ENCODE results near the gene BCAR3. TPM values are rescaled to one million over a fixed set of nuclear protein-coding genes. Genes with fewer than 3 reads are reported as not detected.

BCAR3 gene
- total RNA-seq, 4 donors from 2014 or later = 20.2 to 47.2 (median 32.3) TPM

DNA sequence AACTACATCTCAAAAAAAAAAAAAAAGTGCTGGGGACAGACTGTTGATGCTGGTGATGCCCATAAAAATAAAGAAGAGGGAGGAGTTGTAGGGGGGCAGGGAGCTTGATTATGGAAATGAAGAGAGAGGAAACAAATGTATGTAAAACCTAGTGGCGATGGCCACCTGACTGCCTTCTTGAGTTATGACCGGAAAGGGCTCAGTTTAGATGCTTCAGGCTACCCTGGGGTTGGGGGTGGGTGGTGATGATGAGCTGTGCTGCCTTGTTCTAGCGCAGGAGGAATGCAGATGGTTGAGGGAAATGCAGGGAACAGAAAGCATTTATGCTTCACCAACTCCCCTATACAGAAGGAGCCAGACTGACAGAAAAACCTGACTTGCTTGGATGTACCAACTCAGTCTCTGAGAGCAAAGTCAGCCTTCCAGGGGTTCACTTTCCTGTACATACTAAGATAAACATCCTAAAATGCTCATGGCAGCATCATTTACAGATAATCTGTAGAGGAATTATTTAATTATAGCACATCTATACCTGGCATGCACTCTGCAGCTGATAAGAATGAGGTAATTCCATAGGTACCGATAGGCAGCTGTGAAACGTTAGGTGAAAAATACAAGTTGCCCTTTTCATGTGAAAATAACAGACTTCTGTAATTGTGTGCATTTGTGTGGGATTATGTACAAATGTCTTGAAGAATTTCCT is 8.0 kb upstream of the BCAR3 start:
- peaks cover 0 to 29% (median 21%) of the 10 kb centered on the region in 4 donors for H3K4me1 ChIP-seq
- TF ChIP-seq EP300 (IDR thresholded peaks at IDR 0.05) (no peak), POLR2A (IDR thresholded peaks at IDR 0.05; ENCODE audit: low read depth) (no peak)
- TF ChIP-seq, protein P1, sequence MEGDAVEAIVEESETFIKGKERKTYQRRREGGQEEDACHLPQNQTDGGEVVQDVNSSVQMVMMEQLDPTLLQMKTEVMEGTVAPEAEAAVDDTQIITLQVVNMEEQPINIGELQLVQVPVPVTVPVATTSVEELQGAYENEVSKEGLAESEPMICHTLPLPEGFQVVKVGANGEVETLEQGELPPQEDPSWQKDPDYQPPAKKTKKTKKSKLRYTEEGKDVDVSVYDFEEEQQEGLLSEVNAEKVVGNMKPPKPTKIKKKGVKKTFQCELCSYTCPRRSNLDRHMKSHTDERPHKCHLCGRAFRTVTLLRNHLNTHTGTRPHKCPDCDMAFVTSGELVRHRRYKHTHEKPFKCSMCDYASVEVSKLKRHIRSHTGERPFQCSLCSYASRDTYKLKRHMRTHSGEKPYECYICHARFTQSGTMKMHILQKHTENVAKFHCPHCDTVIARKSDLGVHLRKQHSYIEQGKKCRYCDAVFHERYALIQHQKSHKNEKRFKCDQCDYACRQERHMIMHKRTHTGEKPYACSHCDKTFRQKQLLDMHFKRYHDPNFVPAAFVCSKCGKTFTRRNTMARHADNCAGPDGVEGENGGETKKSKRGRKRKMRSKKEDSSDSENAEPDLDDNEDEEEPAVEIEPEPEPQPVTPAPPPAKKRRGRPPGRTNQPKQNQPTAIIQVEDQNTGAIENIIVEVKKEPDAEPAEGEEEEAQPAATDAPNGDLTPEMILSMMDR (IDR thresholded peaks at IDR 0.05) = no peak
- no peak for DNase-seq (ENCODE audit: extremely low spot score)
- no peak overlapping the region for H3K4me3 ChIP-seq
- WGBS = 95% methylated on average over 5 of the region's 5 CpGs
- no peaks in the 10 kb centered on the region for H3K27me3 ChIP-seq
- no peaks in the 10 kb centered on the region for H3K36me3 ChIP-seq
- no peaks in the 10 kb centered on the region for H3K9me3 ChIP-seq
- intact Hi-C loops (cut with DNase I) = no loop called here
- H3K27ac ChIP-seq (replicated peaks in 1 of 4) = no peak overlapping the region

DNA sequence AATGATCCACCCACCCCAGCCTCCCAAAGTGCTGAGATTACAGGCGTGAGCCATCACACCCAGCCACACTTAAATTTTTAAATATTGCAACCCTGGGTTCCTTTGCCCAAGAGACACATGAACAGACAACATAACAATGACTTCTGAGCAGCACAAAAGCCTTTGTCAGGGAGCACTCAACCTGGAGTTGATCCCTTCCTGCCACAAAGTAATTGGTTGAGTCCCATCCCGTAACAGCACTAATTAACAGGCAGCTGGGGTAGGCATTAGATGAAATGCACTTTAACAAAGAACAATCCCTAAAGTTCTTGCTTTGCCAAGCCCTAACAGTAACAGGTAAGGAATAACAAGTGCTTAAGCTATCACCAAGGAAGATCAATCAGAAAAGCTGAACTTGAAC is 5.9 kb upstream of the BCAR3 start:
- Histone ChIP-seq H3K4me3 (no peak overlapping the region), H3K27me3 (no peaks in the 10 kb centered on the region), H3K4me1 (peaks cover 0 to 15% (median 9%) of the 10 kb centered on the region in 4 donors), H3K9me3 (no peaks in the 10 kb centered on the region), H3K36me3 (no peaks in the 10 kb centered on the region), H3K27ac (replicated peaks in 1 of 4) (no peak overlapping the region)
- no peak for DNase-seq (ENCODE audit: extremely low spot score)
- TF ChIP-seq POLR2AphosphoS5 (IDR thresholded peaks at IDR 0.05) (no peak), EP300 (IDR thresholded peaks at IDR 0.05) (no peak), POLR2A (IDR thresholded peaks at IDR 0.05; ENCODE audit: low read depth) (no peak)
- TF ChIP-seq, protein P1 (IDR thresholded peaks at IDR 0.05) = no peak
- WGBS = 94% methylated on average over 2 of the region's 2 CpGs
- intact Hi-C loops (cut with DNase I) = no loop called here

DNA sequence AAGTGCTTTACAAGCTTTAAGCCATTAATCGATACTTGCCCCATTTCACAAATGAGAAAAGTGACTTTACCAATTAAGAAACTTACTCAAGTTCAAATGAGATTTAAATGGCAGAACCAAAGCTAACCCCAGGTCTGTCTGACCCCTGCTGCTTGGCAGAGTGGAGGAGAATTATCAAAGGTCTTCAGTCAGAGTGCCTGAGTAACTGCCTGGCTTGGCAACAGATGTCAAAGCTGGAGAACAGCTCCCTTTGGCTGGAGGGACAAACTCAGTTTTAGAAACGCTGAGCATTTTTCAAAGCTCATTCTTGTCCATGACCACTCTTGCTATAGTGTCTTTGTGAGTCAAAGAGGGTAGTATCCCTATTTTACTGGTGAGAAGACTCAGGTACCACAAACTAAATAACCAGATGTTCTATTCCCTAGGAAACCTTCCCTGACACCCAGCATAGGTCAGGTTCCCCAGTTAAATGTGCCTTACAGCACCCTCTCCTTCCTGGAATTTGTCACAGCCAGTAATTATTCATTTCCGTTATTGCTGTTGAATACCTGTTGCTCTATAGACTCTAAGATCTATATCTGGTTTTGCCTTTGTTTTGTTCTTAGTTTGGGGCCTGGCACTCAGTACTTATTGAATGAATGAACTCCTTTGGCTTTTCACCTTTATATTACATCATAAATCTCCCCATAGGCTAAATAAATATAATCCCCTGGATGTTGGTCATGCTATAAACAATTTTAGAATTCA is 5.0 kb upstream of the BCAR3 start:
- DNase-seq (ENCODE audit: extremely low spot score) = no peak
- intact Hi-C loops (cut with DNase I) = no loop called here
- H3K27me3 ChIP-seq = no peaks in the 10 kb centered on the region

DNA sequence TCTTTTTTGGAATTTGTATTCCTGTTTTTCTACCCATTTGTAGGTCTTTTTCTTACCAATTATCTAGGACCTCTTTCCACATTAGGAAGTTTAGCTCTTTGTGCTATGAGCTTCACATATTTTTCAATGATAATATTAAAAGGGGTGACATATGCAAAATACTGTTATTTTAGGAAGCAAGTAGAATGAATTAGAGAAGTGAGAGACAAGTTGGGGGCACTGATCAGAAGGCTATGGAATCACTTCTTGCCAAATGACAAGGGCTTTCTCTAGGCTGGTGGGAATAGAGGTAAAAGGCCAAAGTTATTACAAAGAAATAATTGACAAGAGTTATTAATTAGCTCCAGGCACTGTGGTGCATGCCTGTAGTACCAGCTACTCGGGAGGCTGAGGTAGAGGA is 4.3 kb upstream of the BCAR3 start:
- H3K36me3 ChIP-seq = no peaks in the 10 kb centered on the region
- H3K27ac ChIP-seq (replicated peaks in 1 of 4) = no peak overlapping the region
- intact Hi-C loops (cut with DNase I) = no loop called here
- H3K4me1 ChIP-seq = peaks cover 5 to 9% (median 8%) of the 10 kb centered on the region in 4 donors
- H3K9me3 ChIP-seq = no peaks in the 10 kb centered on the region
- H3K4me3 ChIP-seq = no peak overlapping the region
- DNase-seq (ENCODE audit: extremely low spot score) = no peak
- TF ChIP-seq, protein P1 (IDR thresholded peaks at IDR 0.05) = no peak
- no peak for TF ChIP-seq POLR2AphosphoS5 (IDR thresholded peaks at IDR 0.05)
- no peak for TF ChIP-seq EP300 (IDR thresholded peaks at IDR 0.05)
- no peak for TF ChIP-seq POLR2A (IDR thresholded peaks at IDR 0.05; ENCODE audit: low read depth)
- H3K27me3 ChIP-seq = no peaks in the 10 kb centered on the region
- WGBS = 93% methylated on average over 1 of the region's 1 CpG

More for the DNA sequence above, 5.0 kb upstream of the BCAR3 start:
- Histone ChIP-seq H3K4me3 (no peak overlapping the region), H3K9me3 (no peaks in the 10 kb centered on the region), H3K4me1 (peaks cover 5 to 15% (median 9%) of the 10 kb centered on the region in 4 donors), H3K27ac (replicated peaks in 1 of 4) (no peak overlapping the region), H3K36me3 (no peaks in the 10 kb centered on the region)
- TF ChIP-seq POLR2AphosphoS5 (IDR thresholded peaks at IDR 0.05) = no peak
- no peak for TF ChIP-seq EP300 (IDR thresholded peaks at IDR 0.05)
- TF ChIP-seq, protein P1 (IDR thresholded peaks at IDR 0.05) = no peak
- TF ChIP-seq POLR2A (IDR thresholded peaks at IDR 0.05; ENCODE audit: low read depth) = no peak
- 97% methylated on average over 3 of the region's 3 CpGs for WGBS

Measured in esophagus muscularis mucosa (tissue), 4 donors.